A673 (cell line): ENCODE measurements around the gene SLC18A2. TPM values are rescaled to one million over a fixed set of nuclear protein-coding genes. Genes with fewer than 3 reads are reported as not detected.

ENCODE experiments used
- BruUV-seq: library from RNA; stranded (reverse); fragments of 400-500 nt; replicated peaks from 2 replicates; lab custom pipeline; 2021; lab: Mats Ljungman, UMichigan
- CTCF ChIA-PET: fragments of 300-600 bp; sonication (Branson Sonifier 250); formaldehyde crosslinking; loops from one replicate; lab custom pipeline; 2022; ENCODE audit warnings: antibody characterized with exemption; lab: Charles Lee
- POLR2A ChIA-PET: fragments of 300-600 bp; sonication (Branson Sonifier 250); formaldehyde crosslinking; loops from one replicate; lab custom pipeline; 2022; ENCODE audit warnings: antibody characterized with exemption; ENCODE audit not compliant: low non-redundant PET; lab: Charles Lee
- DNase-seq: peaks from one replicate; pipeline ENCODE4 v3.0.0-alpha.2; 2015; ENCODE audit warnings: low spot score
- H3K27ac ChIP-seq: fragments of 200-600 bp; sonication (generic); 2 replicates; pipeline ENCODE4 v1.5.1; 2016; ENCODE audit warnings: mixed run types, low read depth, mild to moderate bottlenecking, mixed read lengths, antibody characterized with exemption, low read length; ENCODE audit not compliant: poor library complexity, severe bottlenecking
- H3K27me3 ChIP-seq: fragments of 200-600 bp; sonication (generic); replicated peaks from 2 replicates; pipeline ENCODE4 v1.6.1; 2017; ENCODE audit warnings: mixed run types, low read depth, mild to moderate bottlenecking, mixed read lengths, antibody characterized with exemption, low read length; ENCODE audit not compliant: insufficient read depth, poor library complexity
- H3K36me3 ChIP-seq: fragments of 200-600 bp; sonication (generic); 2 replicates; pipeline ENCODE4 v1.6.1; 2016; ENCODE audit warnings: mixed run types, mild to moderate bottlenecking, mixed read lengths, antibody characterized with exemption, low read length; ENCODE audit not compliant: insufficient read depth, poor library complexity, severe bottlenecking
- H3K4me1 ChIP-seq: fragments of 200-600 bp; sonication (generic); 2 replicates; pipeline ENCODE4 v1.6.1; 2017; ENCODE audit warnings: mixed run types, mild to moderate bottlenecking, mixed read lengths, antibody characterized with exemption, low read length; ENCODE audit not compliant: insufficient read depth, poor library complexity, severe bottlenecking
- H3K4me3 ChIP-seq: fragments of 200-600 bp; sonication (generic); 2 replicates; pipeline ENCODE4 v1.5.1; 2016; ENCODE audit warnings: low read depth, mixed run types, mild to moderate bottlenecking, mixed read lengths, low read length; ENCODE audit not compliant: poor library complexity, severe bottlenecking
- H3K9me3 ChIP-seq: fragments of 200-600 bp; sonication (generic); 2 replicates; pipeline ENCODE4 v1.6.1; 2016; ENCODE audit warnings: mixed run types, low read depth, mild to moderate bottlenecking, mixed read lengths, antibody characterized with exemption, low read length; ENCODE audit not compliant: poor library complexity, severe bottlenecking
- CTCF ChIP-seq: fragments of 300-800, 200-600 bp; sonication (generic); conservative IDR thresholded peaks from 2 replicates; pipeline ENCODE4 v1.5.1; 2017; ENCODE audit warnings: low read depth, mild to moderate bottlenecking, antibody characterized with exemption, low read length, moderate library complexity, mixed read lengths
- EZH2 ChIP-seq: fragments of 200-600 bp; sonication (generic); IDR thresholded peaks from 2 replicates; pipeline ENCODE4 v1.6.1; 2017; ENCODE audit warnings: borderline replicate concordance, low read depth, mild to moderate bottlenecking, mixed read lengths, antibody characterized with exemption, low read length; ENCODE audit not compliant: poor library complexity, severe bottlenecking
- intact Hi-C: fragments of 100-400 bp; cut with micrococcal nuclease; formaldehyde crosslinking; loops from one replicate; pipeline ENCODE4 v1.10.0; 2022; ENCODE audit not compliant: unreplicated experiment
- total RNA-seq: library from RNA; stranded (reverse); gene quantifications from 2 replicates; pipeline ENCODE4 v1.2.3, GENCODE V29; 2021

Gene SLC18A2
- total RNA-seq, 1 experiment from 2014 or later, result 0.06 TPM

GRCh38 chr10:117221156-117221711 lies 19.7 kb upstream of the SLC18A2 start:
- no peak for DNase-seq
- H3K4me1 ChIP-seq, result peaks cover 13% of the 10 kb centered on the region
- no peak overlapping the region for H3K4me3 ChIP-seq
- H3K9me3 ChIP-seq, result no peaks in the 10 kb centered on the region
- intact Hi-C loops, result no loop called here
- no peaks in the 10 kb centered on the region for H3K36me3 ChIP-seq
- ChIA-PET POLR2A (no interaction called here), CTCF (no interaction called here)
- TF ChIP-seq CTCF (no peak), EZH2 (no peak)
- no TSS peak for BruUV-seq
- H3K27ac ChIP-seq, result no peak overlapping the region
- peaks cover 15% of the 10 kb centered on the region for H3K27me3 ChIP-seq

GRCh38 chr10:117222552-117222951 lies 18.4 kb upstream of the SLC18A2 start:
- no peak overlapping the region for H3K27ac ChIP-seq
- H3K9me3 ChIP-seq, result no peaks in the 10 kb centered on the region
- H3K4me3 ChIP-seq, result no peak overlapping the region
- ChIA-PET POLR2A (no interaction called here), CTCF (no interaction called here)
- no peak for DNase-seq
- TF ChIP-seq CTCF (no peak), EZH2 (no peak)
- peaks cover 4% of the 10 kb centered on the region for H3K4me1 ChIP-seq
- peaks cover 11% of the 10 kb centered on the region for H3K27me3 ChIP-seq
- no peaks in the 10 kb centered on the region for H3K36me3 ChIP-seq
- intact Hi-C loops, result no loop called here
- no TSS peak for BruUV-seq

- no TSS peak for BruUV-seq
- Histone ChIP-seq H3K4me1 (peaks cover 3% of the 10 kb centered on the region), H3K27me3 (peaks cover 8% of the 10 kb centered on the region), H3K9me3 (no peaks in the 10 kb centered on the region), H3K27ac (no peak overlapping the region), H3K36me3 (no peaks in the 10 kb centered on the region), H3K4me3 (no peak overlapping the region)
- DNase-seq, result no peak
- intact Hi-C loops, result no loop called here
- ChIA-PET CTCF (no interaction called here), POLR2A (no interaction called here)
- TF ChIP-seq EZH2 (no peak), CTCF (no peak)
These were observed 17.8 kb upstream of the SLC18A2 start for GRCh38 chr10:117222976-117223692.
